ENCODE results near the gene PPP2R2B. TPM values are rescaled to one million over a fixed set of nuclear protein-coding genes. Genes with fewer than 3 reads are reported as not detected.
"Not testable (repeated sequence)": the region's sequence is repeated elsewhere in the genome, so short reads cannot be mapped to it uniquely, and the experiment has no call there.

PPP2R2B gene
- total RNA-seq, 1 donor from 2014 or later: 0.80 TPM

DNA sequence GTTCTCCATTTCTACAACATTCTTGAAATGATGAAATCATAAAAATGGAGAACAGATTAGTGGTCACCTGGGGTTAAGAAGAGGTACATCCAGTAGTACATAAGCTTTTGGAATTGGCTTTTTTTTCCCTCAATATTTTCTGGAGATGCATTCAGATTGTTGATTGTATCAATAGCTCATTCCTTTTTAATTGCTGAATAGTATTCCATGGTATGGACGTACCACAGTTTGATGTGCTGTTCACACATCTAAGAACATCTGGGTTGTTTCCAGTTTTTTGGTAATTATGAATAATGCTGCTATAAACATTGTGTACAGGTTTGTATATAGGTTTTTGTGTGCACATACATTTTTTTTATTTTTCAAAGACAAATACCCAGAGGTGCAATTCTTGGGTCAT, 130.0 kb downstream of the PPP2R2B start:
- intact Hi-C loops (cut with micrococcal nuclease): no loop called here

GRCh38 chr5:146745931-146746577, 132.5 kb downstream of the PPP2R2B start:
- intact Hi-C loops (cut with micrococcal nuclease): no loop called here

DNA sequence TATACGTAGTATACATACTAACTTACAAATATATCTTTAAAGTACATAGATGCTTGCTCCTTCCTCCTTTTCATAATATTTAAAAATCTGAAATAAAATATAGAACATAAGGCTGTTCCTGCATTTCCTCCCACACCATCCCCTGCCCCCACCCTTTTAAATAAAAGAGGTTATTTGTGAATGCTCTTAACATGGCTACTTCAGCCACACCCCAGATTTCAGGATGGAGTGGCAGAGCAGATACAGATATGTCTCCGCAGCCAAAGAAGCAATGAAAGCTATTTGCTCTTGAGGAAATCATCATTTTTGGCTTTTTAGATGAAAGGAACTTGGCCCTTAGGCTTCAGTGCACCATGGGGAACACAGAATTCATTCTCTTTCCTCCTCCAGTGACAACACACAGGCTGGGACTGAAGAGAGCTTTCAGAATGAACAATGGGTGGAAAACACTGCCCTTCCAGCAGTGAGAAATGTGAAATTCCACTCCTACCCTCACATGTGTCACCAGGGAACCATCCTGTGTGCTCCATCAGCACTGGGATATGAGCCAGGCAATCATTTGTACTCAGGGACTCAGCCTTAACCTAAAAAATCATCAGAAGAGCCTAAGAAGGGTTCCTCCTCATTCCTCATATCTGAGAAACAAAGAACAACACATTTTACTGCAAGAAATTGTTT, 134.3 kb downstream of the PPP2R2B start:
- intact Hi-C loops (cut with micrococcal nuclease): no loop called here

GRCh38 chr5:146734936-146735577, 143.5 kb downstream of the PPP2R2B start:
- intact Hi-C loops (cut with micrococcal nuclease): no loop called here

DNA sequence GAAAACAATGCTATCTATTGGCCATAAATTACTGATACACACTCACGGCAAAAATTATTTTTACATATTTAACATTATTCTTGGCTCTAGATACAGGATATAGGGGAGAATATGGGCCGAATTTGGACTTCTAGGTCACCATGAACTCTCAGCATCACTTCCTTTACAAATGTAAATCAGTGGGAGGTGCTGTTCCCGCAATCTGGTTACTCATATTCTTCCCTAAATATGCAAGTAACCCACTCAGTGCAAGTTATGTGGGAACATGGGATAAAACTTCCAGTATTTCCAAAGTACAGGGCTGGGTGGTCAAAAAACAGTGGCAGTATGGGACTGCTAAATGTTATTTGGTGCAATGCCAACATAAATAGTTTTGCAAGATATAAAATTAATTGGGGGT, 145.6 kb downstream of the PPP2R2B start:
- intact Hi-C loops (cut with micrococcal nuclease): no loop called here

- intact Hi-C loops (cut with micrococcal nuclease): no loop called here
These were observed 146.5 kb downstream of the PPP2R2B start for GRCh38 chr5:146731909-146732659.

- intact Hi-C loops (cut with micrococcal nuclease): not testable (repeated sequence)
These were observed 149.8 kb downstream of the PPP2R2B start for GRCh38 chr5:146728746-146729145.

- intact Hi-C loops (cut with micrococcal nuclease): no loop called here
These were observed 151.7 kb downstream of the PPP2R2B start for GRCh38 chr5:146726891-146727290.

- intact Hi-C loops (cut with micrococcal nuclease): no loop called here
These were observed 152.5 kb downstream of the PPP2R2B start for GRCh38 chr5:146726020-146726419.

DNA sequence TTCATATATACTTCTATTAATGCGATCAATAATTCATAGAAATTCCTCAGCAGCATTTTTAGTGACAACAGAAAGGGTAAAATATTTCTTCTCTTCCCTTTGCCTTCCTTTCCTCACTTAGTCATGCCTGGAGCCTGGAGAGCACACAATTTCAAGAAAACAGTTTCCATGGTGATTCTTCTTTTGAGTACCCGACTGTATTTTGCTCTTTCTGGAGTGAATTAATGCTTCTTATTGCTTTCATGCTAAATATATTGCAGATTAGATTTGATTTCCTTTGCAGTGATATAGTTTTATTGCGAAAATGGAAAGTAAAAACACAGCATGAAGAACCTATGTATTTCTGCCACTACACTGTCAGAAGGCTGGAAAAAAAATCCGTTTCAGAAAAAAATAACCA, 153.5 kb downstream of the PPP2R2B start:
- intact Hi-C loops (cut with micrococcal nuclease): no loop called here

DNA sequence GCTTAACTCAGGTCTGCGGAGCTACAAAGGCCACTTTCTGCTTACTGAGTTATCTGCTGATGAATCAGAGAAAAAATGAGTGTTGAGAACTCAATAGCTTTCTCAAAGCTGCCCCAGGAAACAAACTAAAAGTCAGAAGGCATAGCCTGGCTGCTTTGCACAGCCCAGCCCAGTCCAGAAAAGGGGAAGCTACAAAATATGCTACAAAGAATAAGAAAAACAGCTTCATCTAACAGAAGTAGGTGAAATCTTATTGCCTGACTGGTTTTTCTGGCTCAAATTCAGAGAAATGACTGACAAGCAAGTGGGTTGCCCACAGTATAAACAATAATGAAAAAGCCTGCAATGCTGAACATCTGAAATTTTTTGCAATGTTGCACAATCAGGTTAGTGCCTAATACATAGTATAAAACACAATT, 156.2 kb downstream of the PPP2R2B start:
- intact Hi-C loops (cut with micrococcal nuclease): no loop called here

DNA sequence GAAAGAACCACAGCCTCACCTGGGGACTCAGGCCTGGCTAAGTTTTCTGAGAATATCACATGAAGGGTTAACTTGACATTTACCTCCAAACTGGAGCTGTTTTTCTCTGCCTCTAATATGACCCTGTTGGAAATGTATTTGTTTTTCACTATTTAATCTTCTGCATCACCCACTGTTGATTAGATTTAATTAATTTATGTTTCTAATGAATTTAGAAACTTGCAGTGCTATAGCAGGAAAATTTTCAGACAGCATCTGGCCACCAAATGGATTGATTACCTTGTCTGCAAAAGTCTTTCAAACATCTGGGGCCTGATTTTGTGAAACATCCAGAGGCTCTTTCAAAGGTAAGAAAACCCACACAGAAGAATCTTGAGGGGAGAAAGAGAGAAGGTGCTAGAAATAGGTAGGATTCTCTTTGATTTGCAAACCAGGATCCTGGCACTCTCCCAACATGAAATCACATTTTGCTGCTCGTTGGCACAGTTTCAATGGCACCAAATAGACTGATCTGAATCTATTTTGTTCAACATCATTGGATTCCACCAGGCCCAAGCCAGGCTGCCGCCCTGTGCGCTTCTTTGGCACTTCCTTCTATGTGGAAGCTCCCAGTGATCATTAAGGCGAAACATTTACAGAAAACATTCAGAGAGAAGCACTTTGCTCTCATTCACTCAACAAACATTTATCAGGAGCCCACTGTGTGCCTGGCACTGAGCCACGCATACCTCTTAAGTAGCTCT, 157.3 kb downstream of the PPP2R2B start:
- intact Hi-C loops (cut with micrococcal nuclease): no loop called here

GRCh38 chr5:146720107-146720506, 158.4 kb downstream of the PPP2R2B start:
- intact Hi-C loops (cut with micrococcal nuclease): no loop called here

DNA sequence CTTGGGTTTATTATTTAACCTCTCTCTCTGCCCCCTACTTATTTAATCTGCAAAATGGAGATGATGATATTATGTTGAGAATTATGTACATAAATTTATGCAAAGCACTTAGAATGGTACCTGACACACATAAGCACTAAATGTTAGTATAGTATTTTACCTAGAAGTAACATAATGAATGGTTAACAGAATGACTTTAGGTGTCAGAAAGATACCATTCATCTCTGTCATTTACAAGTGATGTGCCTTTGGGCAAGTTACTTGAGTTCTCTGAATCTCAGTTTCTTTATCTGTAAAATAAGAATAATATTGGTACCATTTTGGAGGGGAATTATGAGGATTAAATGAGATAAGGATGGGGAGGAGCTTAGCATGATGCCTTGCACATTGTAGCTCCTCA, 159.4 kb downstream of the PPP2R2B start:
- intact Hi-C loops (cut with micrococcal nuclease): no loop called here

- intact Hi-C loops (cut with micrococcal nuclease): no loop called here
These were observed 159.9 kb downstream of the PPP2R2B start for GRCh38 chr5:146718609-146719008.

DNA sequence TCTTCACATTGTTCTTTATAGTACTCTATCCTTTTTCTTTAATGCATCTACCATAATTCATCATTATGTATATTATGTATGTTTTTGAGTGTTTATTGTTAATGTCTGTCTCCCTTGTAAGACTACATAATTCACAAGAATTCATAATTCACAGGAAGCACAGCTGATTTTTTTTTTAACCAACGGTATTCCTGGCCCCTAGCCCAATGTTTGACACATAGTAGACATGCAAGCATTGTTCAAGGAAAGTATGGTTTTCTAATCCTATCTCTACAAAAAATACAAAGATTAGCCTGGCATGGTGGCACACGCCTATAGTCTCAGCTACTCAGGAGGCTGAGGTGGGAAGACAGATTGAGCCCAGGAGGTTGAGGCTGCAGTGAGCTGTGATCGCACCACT, 160.6 kb downstream of the PPP2R2B start:
- intact Hi-C loops (cut with micrococcal nuclease): no loop called here

GRCh38 chr5:146716636-146717035, 161.9 kb downstream of the PPP2R2B start:
- intact Hi-C loops (cut with micrococcal nuclease): no loop called here

DNA sequence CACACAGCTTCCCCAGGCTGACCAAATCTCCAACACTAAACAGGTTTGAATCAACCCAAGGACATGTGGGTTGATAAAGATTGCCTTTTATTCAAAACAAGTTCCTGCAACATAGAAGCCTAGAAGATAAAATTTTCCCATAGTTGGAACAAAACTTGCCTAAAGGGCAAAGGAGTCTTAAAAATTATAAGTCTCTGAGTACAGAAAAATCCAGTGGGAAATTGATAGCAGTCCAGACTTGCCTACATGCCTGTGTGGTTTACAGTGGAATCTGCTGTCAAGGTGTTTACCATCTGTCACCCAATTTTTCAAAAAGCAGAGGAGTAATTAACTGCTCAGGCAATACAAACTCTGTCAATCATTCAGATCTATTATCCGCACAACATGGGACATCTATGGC, 168.2 kb downstream of the PPP2R2B start:
- intact Hi-C loops (cut with micrococcal nuclease): no loop called here

DNA sequence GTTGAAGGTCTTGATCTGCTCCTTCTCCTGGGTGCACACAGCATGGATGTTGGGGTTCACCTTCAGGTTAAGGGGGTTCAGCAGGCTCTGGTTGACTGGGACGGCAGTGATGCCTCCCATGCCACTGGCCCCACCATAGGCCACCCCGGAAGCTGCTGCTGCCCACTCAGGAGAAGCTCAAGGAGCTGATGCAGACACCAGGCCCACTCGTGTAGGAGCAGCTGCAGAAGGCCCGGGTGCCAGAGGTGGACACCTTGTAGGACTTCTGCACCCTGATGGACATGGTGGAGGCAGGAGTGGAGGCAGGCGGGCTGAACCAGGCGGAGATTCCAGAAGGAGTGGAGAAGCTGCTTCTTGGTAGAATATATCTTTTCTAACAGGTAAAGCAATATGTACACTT, 171.2 kb downstream of the PPP2R2B start:
- intact Hi-C loops (cut with micrococcal nuclease): no loop called here

DNA sequence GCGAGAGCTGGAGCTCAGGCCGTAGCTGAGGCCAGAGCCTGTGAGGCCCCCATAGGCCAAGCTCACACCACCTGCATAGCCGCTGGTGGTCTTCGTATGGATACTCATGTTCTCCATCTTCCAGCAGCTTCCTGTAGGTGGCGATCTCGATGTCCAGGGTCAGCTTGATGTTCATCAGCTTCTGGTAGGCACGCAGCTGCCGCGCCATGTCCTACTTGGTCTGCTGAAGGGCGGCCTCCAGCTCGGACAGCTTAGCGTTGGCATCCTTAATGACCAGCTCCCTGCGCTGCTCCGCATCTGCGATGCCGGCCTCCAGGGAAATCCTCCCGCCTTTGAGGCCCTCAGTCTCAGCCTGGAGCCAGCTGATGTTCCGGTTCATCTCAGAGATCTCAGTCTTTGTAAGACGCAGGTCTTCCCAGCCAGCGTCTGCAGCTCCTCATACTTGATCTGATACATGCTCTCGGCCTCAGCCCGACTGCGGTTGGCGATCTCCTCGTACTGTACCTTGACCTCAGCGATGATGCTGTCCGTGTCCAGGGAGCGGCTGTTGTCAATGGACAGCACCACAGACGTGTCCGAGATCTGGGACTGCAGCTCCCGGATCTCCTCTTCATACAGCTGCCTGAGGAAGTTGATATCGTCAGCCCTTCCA, 172.1 kb downstream of the PPP2R2B start:
- intact Hi-C loops (cut with micrococcal nuclease): no loop called here
